ENCODE results near the gene MREG. TPM values are rescaled to one million over a fixed set of nuclear protein-coding genes. Genes with fewer than 3 reads are reported as not detected.

The MREG gene
- total RNA-seq, 1 experiment from 2014 or later = 15.9 TPM

DNA sequence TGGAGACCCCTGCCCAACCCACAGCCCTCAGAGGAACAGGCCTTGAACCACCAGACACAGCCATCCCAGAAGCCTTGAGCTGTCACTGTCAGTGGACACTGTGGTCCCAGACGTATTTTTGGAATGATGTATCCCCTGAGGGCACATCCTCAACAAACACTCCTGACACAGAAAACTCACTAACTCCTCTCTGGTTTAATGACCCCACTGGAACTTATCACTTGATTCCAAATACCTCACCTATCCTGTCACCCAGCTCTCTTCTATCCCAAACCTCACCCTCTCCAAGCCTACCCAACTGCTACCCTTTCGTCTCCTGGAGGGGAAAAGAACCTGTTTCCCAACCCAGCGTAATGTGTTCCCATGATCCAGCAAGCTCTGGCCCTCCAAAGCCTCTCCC lies 111.6 kb downstream of the MREG start:
- DNase-seq (ENCODE audit: low spot score) = no peak
- TF ChIP-seq, protein P1, sequence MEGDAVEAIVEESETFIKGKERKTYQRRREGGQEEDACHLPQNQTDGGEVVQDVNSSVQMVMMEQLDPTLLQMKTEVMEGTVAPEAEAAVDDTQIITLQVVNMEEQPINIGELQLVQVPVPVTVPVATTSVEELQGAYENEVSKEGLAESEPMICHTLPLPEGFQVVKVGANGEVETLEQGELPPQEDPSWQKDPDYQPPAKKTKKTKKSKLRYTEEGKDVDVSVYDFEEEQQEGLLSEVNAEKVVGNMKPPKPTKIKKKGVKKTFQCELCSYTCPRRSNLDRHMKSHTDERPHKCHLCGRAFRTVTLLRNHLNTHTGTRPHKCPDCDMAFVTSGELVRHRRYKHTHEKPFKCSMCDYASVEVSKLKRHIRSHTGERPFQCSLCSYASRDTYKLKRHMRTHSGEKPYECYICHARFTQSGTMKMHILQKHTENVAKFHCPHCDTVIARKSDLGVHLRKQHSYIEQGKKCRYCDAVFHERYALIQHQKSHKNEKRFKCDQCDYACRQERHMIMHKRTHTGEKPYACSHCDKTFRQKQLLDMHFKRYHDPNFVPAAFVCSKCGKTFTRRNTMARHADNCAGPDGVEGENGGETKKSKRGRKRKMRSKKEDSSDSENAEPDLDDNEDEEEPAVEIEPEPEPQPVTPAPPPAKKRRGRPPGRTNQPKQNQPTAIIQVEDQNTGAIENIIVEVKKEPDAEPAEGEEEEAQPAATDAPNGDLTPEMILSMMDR (conservative IDR thresholded peaks at IDR 0.05; ENCODE audit: low read depth, low read length) = no peak
- TF ChIP-seq EZH2 (IDR thresholded peaks at IDR 0.05; ENCODE audit: borderline replicate concordance, low read depth, low read length, poor library complexity, severe bottlenecking) = no peak
- BruUV-seq (replicated peaks) = no TSS peak
- intact Hi-C loops (cut with micrococcal nuclease; ENCODE audit: unreplicated experiment) = no loop called here
- ChIA-PET POLR2A (ENCODE audit: low non-redundant PET) (no interaction called here), CTCF (no interaction called here)
- H3K4me3 ChIP-seq (ENCODE audit: low read depth, low read length, poor library complexity, severe bottlenecking) = no peak overlapping the region
- H3K4me1 ChIP-seq (ENCODE audit: insufficient read depth, low read length, poor library complexity, severe bottlenecking) = peaks cover 14% of the 10 kb centered on the region
- H3K9me3 ChIP-seq (ENCODE audit: low read depth, low read length, poor library complexity, severe bottlenecking) = no peaks in the 10 kb centered on the region
- no peaks in the 10 kb centered on the region for H3K36me3 ChIP-seq (ENCODE audit: insufficient read depth, low read length, poor library complexity, severe bottlenecking)
- no peaks in the 10 kb centered on the region for H3K27me3 ChIP-seq (replicated peaks; ENCODE audit: insufficient read depth, low read depth, low read length, poor library complexity)
- H3K27ac ChIP-seq (ENCODE audit: low read depth, low read length, poor library complexity, severe bottlenecking) = no peak overlapping the region

DNA sequence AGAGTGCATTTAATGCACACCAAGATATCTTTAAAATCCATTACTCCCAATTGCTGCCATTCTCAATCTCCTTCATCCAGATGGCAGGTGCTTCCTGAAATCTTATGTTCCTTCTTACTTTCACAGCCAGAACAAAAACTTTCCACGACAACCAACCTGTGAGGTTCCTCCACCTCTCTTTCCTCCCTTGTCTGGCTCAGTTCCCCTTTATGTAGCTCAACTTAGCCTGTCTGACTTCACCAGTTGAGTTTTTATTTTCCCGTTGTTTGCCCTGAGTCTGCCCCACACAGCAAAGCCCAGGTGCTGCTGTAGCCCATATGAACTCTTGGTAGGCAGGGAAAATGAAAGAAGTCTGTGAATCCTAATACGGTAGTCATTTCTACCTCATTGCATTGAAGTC lies 112.5 kb downstream of the MREG start:
- H3K4me1 ChIP-seq (ENCODE audit: insufficient read depth, low read length, poor library complexity, severe bottlenecking) = peaks cover 14% of the 10 kb centered on the region
- ChIA-PET CTCF (no interaction called here), POLR2A (ENCODE audit: low non-redundant PET) (no interaction called here)
- no peak for TF ChIP-seq EZH2 (IDR thresholded peaks at IDR 0.05; ENCODE audit: borderline replicate concordance, low read depth, low read length, poor library complexity, severe bottlenecking)
- TF ChIP-seq, protein P1 (conservative IDR thresholded peaks at IDR 0.05; ENCODE audit: low read depth, low read length) = no peak
- H3K9me3 ChIP-seq (ENCODE audit: low read depth, low read length, poor library complexity, severe bottlenecking) = no peaks in the 10 kb centered on the region
- no peak overlapping the region for H3K4me3 ChIP-seq (ENCODE audit: low read depth, low read length, poor library complexity, severe bottlenecking)
- H3K36me3 ChIP-seq (ENCODE audit: insufficient read depth, low read length, poor library complexity, severe bottlenecking) = no peaks in the 10 kb centered on the region
- BruUV-seq (replicated peaks) = no TSS peak
- no peaks in the 10 kb centered on the region for H3K27me3 ChIP-seq (replicated peaks; ENCODE audit: insufficient read depth, low read depth, low read length, poor library complexity)
- intact Hi-C loops (cut with micrococcal nuclease; ENCODE audit: unreplicated experiment) = no loop called here
- no peak for DNase-seq (ENCODE audit: low spot score)
- no peak overlapping the region for H3K27ac ChIP-seq (ENCODE audit: low read depth, low read length, poor library complexity, severe bottlenecking)

DNA sequence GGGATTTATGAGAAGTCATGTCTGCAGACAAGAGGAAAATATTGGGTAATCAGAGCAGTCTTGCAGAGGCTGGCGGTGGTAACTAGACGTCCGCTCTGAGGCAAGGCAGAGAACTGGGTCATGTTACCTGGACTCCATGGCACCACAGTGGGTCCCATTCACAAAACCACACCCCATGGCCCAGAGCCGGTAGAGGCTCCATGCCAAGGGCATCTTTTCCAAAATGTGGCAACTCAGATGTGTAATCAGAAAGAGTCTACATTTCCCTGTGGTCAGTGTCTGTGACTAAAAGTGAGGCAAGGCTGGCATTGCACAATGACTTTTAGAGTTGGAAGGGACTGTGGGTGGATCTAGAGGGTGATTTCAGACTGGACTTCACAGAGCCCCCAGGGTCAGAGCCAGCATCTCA lies 113.1 kb downstream of the MREG start:
- Histone ChIP-seq H3K36me3 (ENCODE audit: insufficient read depth, low read length, poor library complexity, severe bottlenecking) (no peaks in the 10 kb centered on the region), H3K9me3 (ENCODE audit: low read depth, low read length, poor library complexity, severe bottlenecking) (no peaks in the 10 kb centered on the region), H3K27ac (ENCODE audit: low read depth, low read length, poor library complexity, severe bottlenecking) (no peak overlapping the region), H3K27me3 (replicated peaks; ENCODE audit: insufficient read depth, low read depth, low read length, poor library complexity) (no peaks in the 10 kb centered on the region), H3K4me1 (ENCODE audit: insufficient read depth, low read length, poor library complexity, severe bottlenecking) (peaks cover 14% of the 10 kb centered on the region), H3K4me3 (ENCODE audit: low read depth, low read length, poor library complexity, severe bottlenecking) (no peak overlapping the region)
- intact Hi-C loops (cut with micrococcal nuclease; ENCODE audit: unreplicated experiment) = no loop called here
- CTCF ChIA-PET = interaction anchor here (0.6 kb wide), 1 partner anchor 14 kb away, joined by 3 read pairs; no protein-coding TSS in a partner anchor
- BruUV-seq (replicated peaks) = no TSS peak
- POLR2A ChIA-PET (ENCODE audit: low non-redundant PET) = no interaction called here
- no peak for DNase-seq (ENCODE audit: low spot score)
- no peak for TF ChIP-seq EZH2 (IDR thresholded peaks at IDR 0.05; ENCODE audit: borderline replicate concordance, low read depth, low read length, poor library complexity, severe bottlenecking)
- TF ChIP-seq, protein P1 (conservative IDR thresholded peaks at IDR 0.05; ENCODE audit: low read depth, low read length) = no peak
